Cardiac muscle cell (in vitro differentiated cells and primary cell): ENCODE data around the gene MT1B. TPM values are rescaled to one million over a fixed set of nuclear protein-coding genes. Genes with fewer than 3 reads are reported as not detected.
A peak's percentile ranks its signal among the peaks of the same experiment; 100 is the strongest.
"Not testable (repeated sequence)": the region's sequence is repeated elsewhere in the genome, so short reads cannot be mapped to it uniquely, and the experiment has no call there.

Experiments used
- DNase-seq, 2 donors: peaks; one replicate each; pipeline versions ENCODE4 v3.0.0 to v3.0.0-alpha.2; 2010 to 2017; ENCODE audit warnings: low read depth in 1 of 2, low spot score in 1 of 2
- H3K27ac ChIP-seq: fragments of 200-600 bp; sonication (generic); 2 replicates; pipeline ENCODE4 v1.5.1; 2016
- H3K27me3 ChIP-seq: fragments of 200-600 bp; sonication (generic); 2 replicates; pipeline ENCODE4 v1.6.0; 2016; ENCODE audit warnings: control low read depth
- H3K36me3 ChIP-seq: fragments of 200-600 bp; sonication (generic); 2 replicates; pipeline ENCODE4 v1.5.1; 2016; ENCODE audit warnings: control low read depth
- H3K4me1 ChIP-seq: fragments of 200-600 bp; sonication (generic); 2 replicates; pipeline ENCODE4 v1.8.1; 2017; ENCODE audit warnings: low read depth, mild to moderate bottlenecking, mixed run types
- H3K4me3 ChIP-seq: fragments of 200-600 bp; sonication (generic); 2 replicates; pipeline ENCODE4 v1.5.1; 2016; ENCODE audit warnings: mild to moderate bottlenecking
- H3K9me3 ChIP-seq: fragments of 200-600 bp; sonication (generic); 2 replicates; pipeline ENCODE4 v1.5.1; 2017; ENCODE audit warnings: low read depth, mild to moderate bottlenecking, control low read depth
- polyA plus RNA-seq: library from polyadenylated mRNA; unstranded; fragments of >200 nt; fragmentation: Nextera tagmentation; extraction: Ambion mirVana; gene quantifications from 2 replicates; pipeline ENCODE4 v1.2.1, GENCODE V29; 2016
- total RNA-seq: library from RNA; depleted of rRNA; stranded (reverse); fragments of >200 nt; gene quantifications from 2 replicates; pipeline ENCODE4 v1.2.3, GENCODE V29; 2016
- TF ChIP-seq, protein P1 (sequence below): IDR thresholded peaks from 2 replicates; pipeline ENCODE4 v1.5.1; 2012; ENCODE audit warnings: low read depth, mild to moderate bottlenecking, low read length

MT1B gene
- total and polyA plus RNA-seq, 2 experiments from 2014 or later = not detected

DNA sequence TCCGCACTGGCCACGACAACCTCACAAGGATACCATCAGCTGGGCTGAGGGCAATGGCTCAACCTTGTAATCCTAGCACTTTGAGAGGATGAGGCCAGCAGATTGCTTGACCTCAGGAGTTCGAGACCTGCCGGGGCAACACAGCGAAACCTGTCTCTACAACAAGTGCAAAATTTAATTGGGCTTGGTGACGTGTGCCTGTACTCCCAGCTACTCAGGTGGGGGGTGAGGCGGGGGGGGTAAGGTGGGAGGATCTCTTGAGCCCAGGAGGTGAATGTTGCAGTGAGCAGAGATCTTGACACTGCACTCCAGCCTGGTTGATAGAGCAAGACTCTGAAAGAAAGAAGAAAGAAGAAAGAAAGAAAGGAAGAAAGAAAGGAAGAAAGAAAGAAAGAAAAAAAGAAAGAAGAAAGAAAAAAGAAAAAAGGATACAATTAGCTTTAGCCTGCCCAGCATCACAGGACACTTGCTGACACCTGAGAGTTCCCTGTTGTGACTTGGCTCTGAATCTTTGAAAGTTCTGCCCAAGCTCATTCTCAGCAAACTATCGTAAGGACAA is 31.3 kb upstream of the MT1B start:
- no peaks in the 10 kb centered on the region for H3K36me3 ChIP-seq
- no peak overlapping the region for H3K27ac ChIP-seq
- peaks cover 81% of the 10 kb centered on the region for H3K27me3 ChIP-seq
- H3K4me1 ChIP-seq = no peaks in the 10 kb centered on the region
- no peaks in the 10 kb centered on the region for H3K9me3 ChIP-seq
- DNase-seq = no peak
- H3K4me3 ChIP-seq = no peak overlapping the region
- TF ChIP-seq, protein P1, sequence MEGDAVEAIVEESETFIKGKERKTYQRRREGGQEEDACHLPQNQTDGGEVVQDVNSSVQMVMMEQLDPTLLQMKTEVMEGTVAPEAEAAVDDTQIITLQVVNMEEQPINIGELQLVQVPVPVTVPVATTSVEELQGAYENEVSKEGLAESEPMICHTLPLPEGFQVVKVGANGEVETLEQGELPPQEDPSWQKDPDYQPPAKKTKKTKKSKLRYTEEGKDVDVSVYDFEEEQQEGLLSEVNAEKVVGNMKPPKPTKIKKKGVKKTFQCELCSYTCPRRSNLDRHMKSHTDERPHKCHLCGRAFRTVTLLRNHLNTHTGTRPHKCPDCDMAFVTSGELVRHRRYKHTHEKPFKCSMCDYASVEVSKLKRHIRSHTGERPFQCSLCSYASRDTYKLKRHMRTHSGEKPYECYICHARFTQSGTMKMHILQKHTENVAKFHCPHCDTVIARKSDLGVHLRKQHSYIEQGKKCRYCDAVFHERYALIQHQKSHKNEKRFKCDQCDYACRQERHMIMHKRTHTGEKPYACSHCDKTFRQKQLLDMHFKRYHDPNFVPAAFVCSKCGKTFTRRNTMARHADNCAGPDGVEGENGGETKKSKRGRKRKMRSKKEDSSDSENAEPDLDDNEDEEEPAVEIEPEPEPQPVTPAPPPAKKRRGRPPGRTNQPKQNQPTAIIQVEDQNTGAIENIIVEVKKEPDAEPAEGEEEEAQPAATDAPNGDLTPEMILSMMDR = no peak

DNA sequence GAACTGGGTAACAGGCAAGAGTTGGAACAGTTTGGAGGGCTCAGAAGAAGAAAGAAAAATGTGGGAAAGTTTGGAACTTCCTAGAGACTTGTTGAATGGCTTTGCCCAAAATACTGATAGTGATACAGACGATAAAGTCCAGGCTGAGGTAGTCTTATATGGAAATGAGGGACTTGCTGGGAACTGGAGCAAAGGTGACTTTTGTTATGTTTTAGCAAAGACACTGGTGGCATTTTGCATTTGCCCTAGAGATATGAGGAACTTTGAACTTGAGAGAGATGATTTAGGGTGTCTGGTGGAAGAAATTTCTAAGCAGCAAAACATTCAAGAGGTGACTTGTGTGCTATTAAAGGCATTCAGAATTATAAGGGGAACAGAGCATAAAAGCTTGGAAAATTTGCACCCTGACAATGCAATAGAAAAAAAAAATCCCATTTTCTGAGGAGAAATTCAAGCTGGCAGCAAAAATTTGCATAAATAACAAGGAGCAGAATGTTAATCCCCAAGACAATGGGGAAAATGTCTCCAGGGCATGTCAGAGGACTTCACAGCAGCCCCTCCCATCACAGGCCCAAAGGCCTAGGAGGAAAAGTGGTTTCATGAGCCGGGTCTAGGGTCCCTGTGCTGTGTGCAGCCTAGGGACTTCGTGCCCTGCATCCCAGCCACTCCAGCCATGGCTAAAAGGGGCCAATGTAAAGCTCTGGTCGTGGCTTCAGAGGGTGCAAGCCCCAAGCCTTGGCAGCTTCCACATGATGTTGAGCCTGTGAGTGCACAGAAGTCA is 29.8 kb upstream of the MT1B start:
- peaks cover 81% of the 10 kb centered on the region for H3K27me3 ChIP-seq
- not testable (repeated sequence) for H3K27ac ChIP-seq, H3K4me3 ChIP-seq, H3K4me1 ChIP-seq, H3K9me3 ChIP-seq, DNase-seq, H3K36me3 ChIP-seq

DNA sequence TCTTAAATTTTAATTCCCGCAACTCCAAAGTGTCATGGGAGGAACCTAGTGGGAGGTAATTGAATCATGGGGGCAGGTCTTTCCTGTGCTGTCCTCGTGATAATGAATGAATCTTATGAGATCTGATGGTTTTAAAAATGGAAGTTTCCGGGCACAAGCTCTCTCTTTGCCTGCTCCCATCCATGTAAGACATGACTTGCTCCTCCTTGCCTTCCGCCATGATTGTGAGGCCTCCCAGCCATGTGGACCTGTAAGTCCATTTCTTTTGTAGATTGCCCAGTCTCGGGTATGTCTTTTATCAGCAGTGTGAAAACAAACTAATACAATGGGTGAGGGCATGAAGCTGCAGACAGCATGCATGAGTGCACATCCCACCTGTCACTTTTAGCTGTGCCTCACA is 28.5 kb upstream of the MT1B start:
- H3K36me3 ChIP-seq, DNase-seq, H3K4me1 ChIP-seq, H3K9me3 ChIP-seq, H3K4me3 ChIP-seq, H3K27ac ChIP-seq: not testable (repeated sequence)
- peaks cover 81% of the 10 kb centered on the region for H3K27me3 ChIP-seq

DNA sequence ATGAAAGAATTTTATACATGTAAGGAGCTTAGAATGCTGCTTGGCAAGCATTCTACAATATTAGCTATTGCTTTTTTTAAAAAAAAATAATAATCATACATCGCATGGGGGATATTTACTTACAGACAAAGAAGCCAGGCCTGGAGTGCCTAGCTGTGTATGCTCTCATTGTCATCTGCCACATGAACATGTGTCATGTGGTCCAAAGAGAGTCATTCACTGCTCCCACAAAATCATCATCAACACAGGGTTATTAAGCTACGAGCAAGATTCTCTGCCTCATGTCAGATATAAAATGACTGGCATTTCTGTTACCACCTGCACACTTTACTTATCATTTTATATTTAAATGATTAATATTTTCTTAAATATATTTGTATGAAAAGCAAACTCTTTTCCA is 28.0 kb upstream of the MT1B start:
- no peaks in the 10 kb centered on the region for H3K36me3 ChIP-seq
- no peak for DNase-seq
- no peaks in the 10 kb centered on the region for H3K9me3 ChIP-seq
- H3K27ac ChIP-seq = no peak overlapping the region
- TF ChIP-seq, protein P1 = no peak
- no peak overlapping the region for H3K4me3 ChIP-seq
- peaks cover 5% of the 10 kb centered on the region for H3K4me1 ChIP-seq
- H3K27me3 ChIP-seq = peaks cover 81% of the 10 kb centered on the region

DNA sequence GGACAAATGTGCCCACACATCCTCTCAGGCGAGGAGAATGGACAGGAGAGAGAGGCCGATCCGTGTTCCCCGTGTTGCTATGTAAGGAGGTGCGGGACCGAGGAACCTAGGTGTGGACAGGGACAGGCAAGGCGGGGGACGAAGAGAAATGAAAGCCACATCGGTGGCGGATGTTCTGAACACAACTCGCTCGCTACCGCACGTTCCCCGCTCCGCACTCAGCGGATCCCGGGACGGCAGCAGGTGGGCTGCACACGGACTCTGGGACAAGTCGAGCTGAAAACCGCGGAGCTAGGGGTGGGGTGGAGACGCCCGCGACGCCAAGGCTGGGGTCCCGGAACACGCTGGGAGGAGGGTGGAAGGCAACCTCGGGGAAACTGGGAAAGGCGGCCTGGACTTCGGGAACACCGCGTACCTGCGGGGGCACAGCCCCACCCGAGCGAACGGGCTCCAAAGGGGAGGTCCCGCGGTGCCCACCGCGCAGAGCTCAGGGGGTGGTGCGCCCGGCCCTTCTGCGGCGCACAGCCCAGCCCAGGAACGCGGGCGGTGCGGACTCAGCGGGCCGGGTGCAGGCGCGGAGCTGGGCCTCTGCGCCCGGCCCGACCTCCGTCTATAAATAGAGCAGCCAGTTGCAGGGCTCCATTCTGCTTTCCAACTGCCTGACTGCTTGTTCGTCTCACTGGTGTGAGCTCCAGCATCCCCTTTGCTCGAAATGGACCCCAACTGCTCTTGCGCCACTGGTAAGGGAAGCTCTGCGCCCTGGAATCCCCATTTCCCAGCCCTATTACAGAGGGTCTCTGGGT is 26.3 kb upstream of the MT1B start, which contains the start of gene MT1E:
Gene MT1E (plus strand): TSS at position 642 of the 803 bp plus-strand sequence. CDS start 71 bp downstream, at position 713.
- Histone ChIP-seq H3K27ac (no peak within 1 kb of the TSS), H3K36me3 (no peaks in the 10 kb centered on the region), H3K27me3 (peaks cover 81% of the 10 kb centered on the region), H3K9me3 (no peaks in the 10 kb centered on the region), H3K4me3 (peak within 1 kb of the TSS; percentile 36), H3K4me1 (peaks cover 5% of the 10 kb centered on the region)
- TF ChIP-seq, protein P1 = no peak
- peak; percentile 84 to 88 for DNase-seq

DNA sequence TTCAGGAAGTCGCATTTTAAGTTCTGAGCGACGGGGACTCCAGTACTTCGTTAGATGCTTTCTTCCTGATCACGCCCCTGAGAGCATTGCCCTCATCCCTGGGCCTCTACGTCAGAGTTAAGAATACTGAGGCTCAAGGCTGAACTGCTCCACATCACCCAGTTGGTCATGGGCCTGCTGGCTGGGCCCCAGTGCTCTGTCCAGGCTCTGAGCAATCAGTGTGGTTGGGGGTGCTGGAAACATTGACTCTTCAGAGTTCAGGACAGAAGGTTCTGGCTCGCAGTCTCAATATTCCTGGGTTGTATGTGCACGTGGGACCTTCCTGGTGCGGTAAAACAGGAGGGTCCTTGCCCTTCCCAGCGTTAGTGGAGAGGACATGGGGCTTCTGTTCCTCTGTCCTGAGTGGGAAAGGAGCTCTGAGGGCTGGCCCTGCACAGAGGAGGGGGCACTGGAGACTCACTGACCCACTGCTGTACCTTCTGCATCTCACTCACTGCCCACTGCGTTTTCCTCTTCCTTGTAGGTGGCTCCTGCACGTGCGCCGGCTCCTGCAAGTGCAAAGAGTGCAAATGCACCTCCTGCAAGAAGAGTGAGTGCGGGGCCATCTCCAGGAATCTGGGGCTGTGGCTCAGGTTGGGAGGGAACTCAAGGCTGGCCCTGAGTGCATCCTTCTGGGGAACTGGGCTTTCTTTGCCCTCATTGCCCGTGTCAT is 25.6 kb upstream of the MT1B start:
- no peak overlapping the region for H3K27ac ChIP-seq
- peak in 1 of 2 donors; percentile 88 for DNase-seq
- H3K27me3 ChIP-seq = peaks cover 85% of the 10 kb centered on the region

More for the DNA sequence above, 25.6 kb upstream of the MT1B start:
- TF ChIP-seq, protein P1 = no peak
- peak overlapping the region; percentile 36 for H3K4me3 ChIP-seq
- no peaks in the 10 kb centered on the region for H3K9me3 ChIP-seq
- H3K36me3 ChIP-seq = no peaks in the 10 kb centered on the region
- peaks cover 5% of the 10 kb centered on the region for H3K4me1 ChIP-seq
